H1 (cell line): Measurements from ENCODE around the gene GGTLC2. TPM values are rescaled to one million over a fixed set of nuclear protein-coding genes. Genes with fewer than 3 reads are reported as not detected.

Experiments used
- CTCF ChIA-PET: fragments of 300-600 bp; sonication (Branson Sonifier 250); formaldehyde crosslinking; loops from one replicate; lab custom pipeline; 2021; ENCODE audit not compliant: partially characterized antibody; lab: Charles Lee
- POLR2A ChIA-PET: fragments of 300-600 bp; sonication (Branson Sonifier 250); formaldehyde crosslinking; loops from one replicate; lab custom pipeline; 2021; ENCODE audit warnings: inconsistent platforms; ENCODE audit not compliant: partially characterized antibody; lab: Charles Lee
- DNase-seq, 2 experiments: peaks; one replicate each; pipeline versions ENCODE4 v3.0.0 to v3.0.0-alpha.2; 2010 to 2022; ENCODE audit warnings: low spot score in 2 of 2, low read depth in 1 of 2, mixed read lengths in 1 of 2
- FAIRE-seq: peaks from 2 replicates; lab custom pipeline; 2011; peaks lifted over from hg19 to GRCh38; lab: Jason Lieb, UNC
- H2AFZ ChIP-seq: 2 replicates; pipeline ENCODE4 v1.8.1; 2012; ENCODE audit warnings: low read length, inconsistent platforms
- H2AK5ac ChIP-seq: 2 replicates; pipeline ENCODE4 v1.6.1; 2013; ENCODE audit warnings: low read depth, low read length
- H2BK120ac ChIP-seq: replicated peaks from 2 replicates; pipeline ENCODE3; 2013; ENCODE audit warnings: low read depth, low read length, inconsistent platforms
- H2BK12ac ChIP-seq: 2 replicates; pipeline ENCODE4 v1.6.1; 2013; ENCODE audit warnings: low read depth, low read length
- H2BK15ac ChIP-seq: 2 replicates; pipeline ENCODE4 v1.6.1; 2013; ENCODE audit warnings: low read length
- H2BK20ac ChIP-seq: 2 replicates; pipeline ENCODE4 v1.6.1; 2013; ENCODE audit warnings: low read length
- H2BK5ac ChIP-seq: 2 replicates; pipeline ENCODE4 v1.6.1; 2013; ENCODE audit warnings: low read depth, low read length
- H3K14ac ChIP-seq: 2 replicates; pipeline ENCODE4 v1.6.1; 2013; ENCODE audit warnings: inconsistent platforms; ENCODE audit not compliant: insufficient read length
- H3K18ac ChIP-seq: 2 replicates; pipeline ENCODE4 v1.6.1; 2013; ENCODE audit warnings: low read length; ENCODE audit errors: extremely low read depth
- H3K23ac ChIP-seq: 2 replicates; pipeline ENCODE4 v1.6.1; 2013; ENCODE audit warnings: inconsistent platforms; ENCODE audit not compliant: insufficient read length
- H3K23me2 ChIP-seq: 2 replicates; pipeline ENCODE4 v1.6.1; 2013; ENCODE audit warnings: low read depth, low read length
- H3K27ac ChIP-seq: 2 replicates; pipeline ENCODE4 v1.6.1; 2011; ENCODE audit warnings: low read depth, low read length, inconsistent platforms
- H3K27me3 ChIP-seq, 4 experiments: replicated peaks in 1 of 4; 1 replicate in 1 of 4; 2 replicates in 3 of 4; pipeline versions ENCODE4 v1.6.1 to v1.8.1; 2011 to 2013; ENCODE audit warnings: low read length in 3 of 4, mild to moderate bottlenecking in 3 of 4, inconsistent platforms in 2 of 4, mixed read lengths in 2 of 4, moderate library complexity in 1 of 4; ENCODE audit not compliant: control insufficient read depth in 3 of 4, insufficient read depth in 3 of 4; ENCODE audit errors: extremely low read depth in 1 of 4
- H3K36me3 ChIP-seq, 4 experiments: 2 replicates each; pipeline versions ENCODE4 v1.6.1 to v1.8.1; 2011 to 2013; ENCODE audit warnings: mild to moderate bottlenecking in 4 of 4, low read length in 3 of 4, moderate library complexity in 2 of 4, control low read depth in 1 of 4, inconsistent platforms in 1 of 4; ENCODE audit not compliant: insufficient read depth in 4 of 4, control insufficient read depth in 2 of 4
- H3K4ac ChIP-seq: replicated peaks from 2 replicates; pipeline ENCODE3; 2013; ENCODE audit warnings: low read length, low read depth, mixed read lengths, inconsistent platforms; ENCODE audit not compliant: insufficient read length
- H3K4me1 ChIP-seq, 4 experiments: replicated peaks in 1 of 4; 1 replicate in 1 of 4; 2 replicates in 3 of 4; pipeline versions ENCODE4 v1.6.1 to v1.8.1; 2011 to 2013; ENCODE audit warnings: low read length in 3 of 4, inconsistent platforms in 2 of 4, mixed read lengths in 1 of 4; ENCODE audit not compliant: insufficient read depth in 4 of 4, control insufficient read depth in 3 of 4
- H3K4me2 ChIP-seq, 2 experiments: 2 replicates each; pipeline versions ENCODE4 v1.6.1 to v1.8.1; 2011 to 2013; ENCODE audit warnings: low read depth in 2 of 2, low read length in 2 of 2, control low read depth in 1 of 2, inconsistent platforms in 1 of 2, mild to moderate bottlenecking in 1 of 2; ENCODE audit not compliant: insufficient read depth in 1 of 2
- H3K4me3 ChIP-seq, 4 experiments: fragments of 200-600, 300-600 bp in 1 of 4; sonication (generic), shearing (Covaris generic), sonication (Bioruptor Twin) in 1 of 4; 2 replicates each; pipeline versions ENCODE4 v1.5.1 to v1.8.1; 2011 to 2016; ENCODE audit warnings: low read length in 4 of 4, low read depth in 3 of 4, control low read depth in 2 of 4, inconsistent platforms in 2 of 4, mild to moderate bottlenecking in 2 of 4, mixed read lengths in 1 of 4, moderate library complexity in 1 of 4; ENCODE audit not compliant: insufficient read depth in 2 of 4; ENCODE audit errors: extremely low read depth in 1 of 4
- H3K56ac ChIP-seq: replicated peaks from 2 replicates; pipeline ENCODE3; 2013; ENCODE audit warnings: low read depth, mild to moderate bottlenecking, mixed read lengths, low read length, inconsistent platforms; ENCODE audit not compliant: insufficient read length
- H3K79me1 ChIP-seq: 2 replicates; pipeline ENCODE4 v1.6.1; 2013; ENCODE audit warnings: low read depth, low read length, control low read depth
- H3K79me2 ChIP-seq, 2 experiments: 2 replicates each; pipeline versions ENCODE4 v1.6.1 to v1.8.1; 2012 to 2013; ENCODE audit warnings: low read length in 2 of 2, mild to moderate bottlenecking in 2 of 2, inconsistent platforms in 1 of 2; ENCODE audit not compliant: insufficient read depth in 2 of 2, control insufficient read depth in 1 of 2
- H3K9ac ChIP-seq, 4 experiments: replicated peaks in 1 of 4; 1 replicate in 1 of 4; 2 replicates in 3 of 4; pipeline versions ENCODE4 v1.6.1 to v1.8.1; 2011 to 2013; ENCODE audit warnings: low read depth in 3 of 4, low read length in 3 of 4, control low read depth in 2 of 4, mild to moderate bottlenecking in 2 of 4, moderate library complexity in 2 of 4, inconsistent platforms in 1 of 4; ENCODE audit errors: extremely low read depth in 1 of 4
- H3K9me3 ChIP-seq, 2 experiments: 2 replicates each; pipeline versions ENCODE4 v1.6.1 to v1.8.1; 2012 to 2013; ENCODE audit warnings: mild to moderate bottlenecking in 2 of 2, moderate library complexity in 2 of 2, control low read depth in 1 of 2, inconsistent platforms in 1 of 2, low read depth in 1 of 2, low read length in 1 of 2, mixed read lengths in 1 of 2; ENCODE audit not compliant: insufficient read depth in 2 of 2
- H4K20me1 ChIP-seq, 2 experiments: replicated peaks in 1 of 2; 2 replicates each; pipeline versions ENCODE3 to v1.8.1; 2011 to 2013; ENCODE audit warnings: inconsistent platforms in 2 of 2, low read length in 2 of 2, mild to moderate bottlenecking in 1 of 2; ENCODE audit not compliant: insufficient read depth in 2 of 2, control insufficient read depth in 1 of 2
- H4K5ac ChIP-seq: 2 replicates; pipeline ENCODE4 v1.6.1; 2013; ENCODE audit warnings: low read length, low read depth, mixed read lengths, inconsistent platforms; ENCODE audit not compliant: insufficient read length
- H4K8ac ChIP-seq: 2 replicates; pipeline ENCODE4 v1.8.0; 2013; ENCODE audit warnings: mild to moderate bottlenecking, moderate library complexity, low read length, inconsistent platforms; ENCODE audit not compliant: insufficient read depth; ENCODE audit errors: extremely low read depth
- H4K91ac ChIP-seq: replicated peaks from 2 replicates; pipeline ENCODE3; 2013; ENCODE audit warnings: low read length, mixed read lengths, inconsistent platforms; ENCODE audit not compliant: insufficient read length
- BRCA1 ChIP-seq: IDR thresholded peaks from 2 replicates; pipeline ENCODE4 v1.6.1; 2012; ENCODE audit warnings: low read depth, low read length, improper control_type of control experiment
- TAF1 ChIP-seq: IDR thresholded peaks from 2 replicates; pipeline ENCODE4 v1.6.1; 2011; ENCODE audit warnings: mild to moderate bottlenecking, low read depth, low read length
- TBP ChIP-seq: IDR thresholded peaks from 2 replicates; pipeline ENCODE4 v1.6.1; 2011; ENCODE audit warnings: low read depth, low read length, improper control_type of control experiment
- WGBS, 2 experiments: shearing (Covaris generic) in 1 of 2; methylation state at CpG; one replicate each; pipeline versions ENCODE4 v1.1.6 to v1.1.7; 2013 to 2015; ENCODE audit warnings: low lambda C conversion rate in 2 of 2, mixed read lengths in 2 of 2, inconsistent platforms in 1 of 2, low coverage in 1 of 2, missing lambda C conversion rate in 1 of 2; ENCODE audit not compliant: insufficient replicate concordance in 2 of 2, insufficient coverage in 1 of 2, insufficient read length in 1 of 2; ENCODE audit errors: extremely low coverage in 1 of 2, missing lambda C conversion rate in 1 of 2; 5-methylcytosine and 5-hydroxymethylcytosine counted together
- polyA plus RNA-seq, 7 experiments: library from polyadenylated mRNA; depleted of rRNA in 3 of 7; stranded (reverse) in 5 of 7; unstranded in 2 of 7; fragments of >200 nt in 5 of 7; fragments of 200-250 nt in 2 of 7; gene quantifications; 1 replicate in 5 of 7; 2 replicates in 1 of 7; 4 replicates in 1 of 7; pipeline versions ENCODE4 v1.2.1 to v1.2.3, GENCODE V29; 2011 to 2013; ENCODE audit warnings: missing spikeins in 2 of 7, mixed read lengths in 2 of 7
- total RNA-seq: library from RNA; stranded (reverse); fragmentation: NEBNext Ultra II Directional; extraction: Animal tissue kit (Norgen Biotek cat#: 25700); gene quantifications from 2 replicates; pipeline ENCODE4 v1.2.1, GENCODE V29; 2021

GGTLC2 gene
- total and polyA plus RNA-seq, 2 of the 8 experiments (the other 6 are each of a cell fraction or from before 2014, with no cell fraction given): not detected

DNA sequence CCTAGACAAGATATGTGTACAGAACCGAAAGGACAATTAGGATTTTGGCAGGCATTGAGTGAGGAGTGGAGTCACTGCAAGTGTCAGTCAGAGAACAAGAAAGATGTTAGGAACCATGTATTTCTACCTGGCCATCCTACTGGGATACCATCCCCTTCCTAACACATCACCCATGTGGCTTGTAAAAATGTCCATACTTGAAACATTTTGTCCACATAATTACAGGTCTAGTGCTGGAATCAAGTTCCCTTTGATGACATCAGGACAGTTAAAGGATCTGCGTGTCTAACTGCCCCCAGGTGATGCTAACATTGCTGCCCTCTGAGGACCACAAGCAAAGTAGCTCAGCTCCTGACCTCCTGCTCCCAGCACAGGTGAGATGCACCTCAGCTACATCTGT lies 31.9 kb upstream of the GGTLC2 start:
- POLR2A ChIA-PET: no interaction called here
- DNase-seq: no peak
- H3K27me3 ChIP-seq: peaks cover 17 to 53% (median 43%) of the 10 kb centered on the region in 4 experiments
- TF ChIP-seq TBP (no peak), BRCA1 (no peak), TAF1 (no peak)

More for the DNA sequence above, 31.9 kb upstream of the GGTLC2 start:
- no peak overlapping the region for H3K4me3 ChIP-seq
- no peak overlapping the region for H4K91ac ChIP-seq
- no peak overlapping the region for H3K4me2 ChIP-seq
- no peak overlapping the region for H2BK12ac ChIP-seq
- no peak overlapping the region for H2AK5ac ChIP-seq
- no peaks in the 10 kb centered on the region for H3K23me2 ChIP-seq
- H3K18ac ChIP-seq: no peak overlapping the region
- H3K27ac ChIP-seq: no peak overlapping the region
- H3K56ac ChIP-seq: no peak overlapping the region
- CTCF ChIA-PET: no interaction called here
- H3K79me2 ChIP-seq: no peaks in the 10 kb centered on the region
- H4K8ac ChIP-seq: no peak overlapping the region
- FAIRE-seq: no peak
- peaks cover 27 to 60% of the 10 kb centered on the region in 2 experiments for H3K9me3 ChIP-seq
- whole genome bisulfite sequencing, 2 experiments: 62% methylated on average over 2 of the region's 2 CpGs; no CpG with 5 or more reads in 1 of the 2 experiments
- peaks cover 0 to 1% of the 10 kb centered on the region in 2 experiments for H4K20me1 ChIP-seq
- H3K14ac ChIP-seq: no peak overlapping the region
- H3K4ac ChIP-seq: no peak overlapping the region
- no peak overlapping the region for H4K5ac ChIP-seq
- H2BK15ac ChIP-seq: no peak overlapping the region
- no peak overlapping the region for H2AFZ ChIP-seq
- no peaks in the 10 kb centered on the region for H3K36me3 ChIP-seq
- H3K79me1 ChIP-seq: no peaks in the 10 kb centered on the region
- H2BK120ac ChIP-seq: no peak overlapping the region
- H2BK20ac ChIP-seq: no peak overlapping the region
- no peak overlapping the region for H2BK5ac ChIP-seq
- H3K9ac ChIP-seq: no peak overlapping the region
- H3K23ac ChIP-seq: no peak overlapping the region
- no peaks in the 10 kb centered on the region for H3K4me1 ChIP-seq
